A549 (cell line): ENCODE measurements around the gene TRIM72. TPM values are rescaled to one million over a fixed set of nuclear protein-coding genes. Genes with fewer than 3 reads are reported as not detected.

ENCODE experiments used
- ATAC-seq, 2 experiments: fragments of 200-7000 bp in 1 of 2; fragments of >200 bp in 1 of 2; cut with Nextera tagmentation in 1 of 2; cut with Tn5 transposase in 1 of 2; 3 replicates each; pipeline versions ENCODE4 v1.8.0 to v1.9.1; 2018 to 2020; ENCODE audit warnings: mild to moderate bottlenecking in 1 of 2, moderate library complexity in 1 of 2
- CTCF ChIA-PET: fragments of 300-600 bp; sonication (Branson Sonifier 250); formaldehyde crosslinking; extraction: SDS; loops from one replicate; lab custom pipeline; 2021; ENCODE audit warnings: antibody characterized with exemption, inconsistent platforms; lab: Yijun Ruan, JAX
- POLR2A ChIA-PET: fragments of 350-600 bp; formaldehyde crosslinking; extraction: SDS; loops from one replicate; lab custom pipeline; 2021; ENCODE audit warnings: antibody characterized with exemption, inconsistent platforms; lab: Yijun Ruan, JAX
- DNase-seq, 2 experiments: peaks; one replicate each; pipeline versions ENCODE4 v3.0.0 to v3.0.0-alpha.2; 2011 to 2016; ENCODE audit warnings: low read depth in 1 of 2, low spot score in 1 of 2
- FAIRE-seq: peaks from 2 replicates; lab custom pipeline; 2011; peaks lifted over from hg19 to GRCh38; lab: Jason Lieb, UNC
- H3K27ac ChIP-seq, 2 experiments: fragments of >200 bp; sonication (Bioruptor Twin); formaldehyde crosslinking; 3 replicates each; pipeline ENCODE4 v1.5.1; 2016 to 2017
- H3K4me1 ChIP-seq: fragments of >200 bp; sonication (Bioruptor Twin); formaldehyde crosslinking; 3 replicates; pipeline ENCODE4 v1.6.1; 2016
- H3K4me2 ChIP-seq: fragments of >200 bp; sonication (Bioruptor Twin); formaldehyde crosslinking; 3 replicates; pipeline ENCODE4 v1.6.1; 2016
- H3K4me3 ChIP-seq: fragments of >200 bp; sonication (Bioruptor Twin); formaldehyde crosslinking; 3 replicates; pipeline ENCODE4 v1.5.1; 2016
- H3K9me3 ChIP-seq: fragments of >200 bp; sonication (Bioruptor Twin); formaldehyde crosslinking; 3 replicates; pipeline ENCODE4 v1.6.1; 2016
- BHLHE40 ChIP-seq: IDR thresholded peaks from 2 replicates; pipeline ENCODE4 v1.6.1; 2012; ENCODE audit warnings: low read depth, low read length, inconsistent platforms
- CBX8 ChIP-seq: fragments of 200-600 bp; sonication (generic); IDR thresholded peaks from 2 replicates; pipeline ENCODE4 v1.6.1; 2016
- EP300 ChIP-seq, 2 experiments: fragments of >200 bp; sonication (Bioruptor Twin); formaldehyde crosslinking; IDR thresholded peaks; 2 replicates in 1 of 2; 3 replicates in 1 of 2; pipeline ENCODE4 v1.6.1; 2016 to 2017
- ESRRA ChIP-seq: fragments of 150-350 bp; IDR thresholded peaks from 2 replicates; pipeline ENCODE4 v1.6.1; 2014; ENCODE audit warnings: mild to moderate bottlenecking, low read length, borderline replicate concordance
- FOSL2 ChIP-seq, 2 experiments: fragments of 450-650 bp in 1 of 2; fragments of >200 bp in 1 of 2; sonication (Bioruptor Twin) in 1 of 2; formaldehyde crosslinking; IDR thresholded peaks; 2 replicates each; pipeline versions ENCODE4 v1.5.0 to v1.6.1; 2016 to 2020; ENCODE audit warnings: mild to moderate bottlenecking in 1 of 2, moderate library complexity in 1 of 2
- HEYL ChIP-seq: fragments of 250-450 bp; sonication (Bioruptor Pico); IDR thresholded peaks from 2 replicates; pipeline ENCODE4 v1.8.0; 2021; ENCODE audit warnings: mild to moderate bottlenecking, moderate library complexity
- HOXA7 ChIP-seq: fragments of 250-450 bp; sonication (Bioruptor Pico); IDR thresholded peaks from 2 replicates; pipeline ENCODE4 v1.5.0; 2020; ENCODE audit warnings: mild to moderate bottlenecking, moderate library complexity
- HOXB5 ChIP-seq: fragments of 250-450 bp; sonication (Bioruptor Pico); IDR thresholded peaks from 2 replicates; pipeline ENCODE4 v1.5.0; 2020; ENCODE audit warnings: mild to moderate bottlenecking, moderate library complexity
- JUN ChIP-seq, 2 experiments: fragments of >200 bp; sonication (Bioruptor Twin); formaldehyde crosslinking; IDR thresholded peaks; 2 replicates in 1 of 2; 3 replicates in 1 of 2; pipeline ENCODE4 v1.6.1; 2016 to 2017
- JUNB ChIP-seq: fragments of >200 bp; sonication (Bioruptor Twin); formaldehyde crosslinking; IDR thresholded peaks from 2 replicates; pipeline ENCODE4 v1.6.1; 2016
- KDM1A ChIP-seq: fragments of 200-600 bp; sonication (generic); IDR thresholded peaks from 2 replicates; pipeline ENCODE4 v1.6.1; 2016; ENCODE audit warnings: low read depth, mild to moderate bottlenecking
- KDM5A ChIP-seq: fragments of 200-600 bp; sonication (generic); IDR thresholded peaks from 2 replicates; pipeline ENCODE4 v1.6.1; 2016; ENCODE audit warnings: antibody characterized with exemption, mild to moderate bottlenecking
- MAZ ChIP-seq: fragments of 150-350 bp; IDR thresholded peaks from 2 replicates; pipeline ENCODE4 v1.6.1; 2014; ENCODE audit warnings: antibody characterized with exemption, low read depth, low read length, borderline replicate concordance
- MYC ChIP-seq: IDR thresholded peaks from 2 replicates; pipeline ENCODE4 v1.6.1; 2012; ENCODE audit warnings: mild to moderate bottlenecking, inconsistent platforms, low read length, improper control_type of control experiment, borderline replicate concordance
- NFE2L2 ChIP-seq: fragments of 150-350 bp; conservative IDR thresholded peaks from 2 replicates; pipeline ENCODE4 v1.6.1; 2014; ENCODE audit warnings: low read length
- NR3C1 ChIP-seq: fragments of >200 bp; sonication (Bioruptor Twin); formaldehyde crosslinking; IDR thresholded peaks from 3 replicates; pipeline ENCODE4 v1.6.1; 2017
- PHF8 ChIP-seq: fragments of 200-600 bp; sonication (generic); IDR thresholded peaks from 2 replicates; pipeline ENCODE4 v1.6.1; 2016; ENCODE audit warnings: low read depth, mild to moderate bottlenecking, antibody characterized with exemption, moderate library complexity, borderline replicate concordance
- POLR2A ChIP-seq: IDR thresholded peaks from 2 replicates; pipeline ENCODE4 v1.6.1; 2012; ENCODE audit warnings: mild to moderate bottlenecking, low read length
- POLR2AphosphoS2 ChIP-seq: conservative IDR thresholded peaks from 2 replicates; pipeline ENCODE4 v1.6.1; 2012; ENCODE audit warnings: low read length, improper control_type of control experiment, inconsistent platforms
- SMC3 ChIP-seq: fragments of >200 bp; sonication (Bioruptor Twin); formaldehyde crosslinking; IDR thresholded peaks from 3 replicates; pipeline ENCODE4 v1.6.1; 2018; ENCODE audit warnings: inconsistent platforms
- TFCP2L1 ChIP-seq: fragments of 250-450 bp; sonication (Bioruptor Pico); IDR thresholded peaks from 2 replicates; pipeline ENCODE4 v1.5.0; 2021; ENCODE audit warnings: mild to moderate bottlenecking
- ZNF302 ChIP-seq: fragments of 250-450 bp; sonication (Bioruptor Pico); IDR thresholded peaks from 2 replicates; pipeline ENCODE4 v1.9.0; 2021; ENCODE audit warnings: inconsistent platforms, mild to moderate bottlenecking, moderate library complexity
- ZSCAN20 ChIP-seq: fragments of 250-450 bp; sonication (Bioruptor Pico); IDR thresholded peaks from 2 replicates; pipeline ENCODE4 v1.8.0; 2022; ENCODE audit warnings: mild to moderate bottlenecking, moderate library complexity
- WGBS: methylation state at CpG from one replicate; pipeline ENCODE4 v1.1.6; 2017; ENCODE audit errors: missing lambda C conversion rate; 5-methylcytosine and 5-hydroxymethylcytosine counted together
- polyA plus RNA-seq, 4 experiments: library from polyadenylated mRNA; depleted of rRNA in 3 of 4; stranded (reverse); fragments of >200 nt; fragmentation: RNase III in 1 of 4; extraction: RNeasy Plus Mini Kit Qiagen cat#74134 plus additional on column Dnase treatment in 1 of 4; gene quantifications; 2 replicates in 3 of 4; 3 replicates in 1 of 4; pipeline ENCODE4 v1.2.3, GENCODE V29; 2011 to 2017
- TF ChIP-seq, protein P1 (sequence below): fragments of 250-450 bp; sonication (Bioruptor Pico); IDR thresholded peaks from 2 replicates; pipeline ENCODE4 v1.5.0; 2020; ENCODE audit warnings: low read depth, mild to moderate bottlenecking, moderate library complexity
- TF ChIP-seq, protein P2 (sequence below): fragments of 250-450 bp; sonication (Bioruptor Pico); IDR thresholded peaks from 2 replicates; pipeline ENCODE4 v1.5.0; 2021; ENCODE audit warnings: mild to moderate bottlenecking, moderate library complexity, borderline replicate concordance
- TF ChIP-seq, protein P3 (sequence below): fragments of 450-650 bp; IDR thresholded peaks from 2 replicates; pipeline ENCODE4 v1.6.1; 2014; ENCODE audit warnings: antibody characterized with exemption
- TF ChIP-seq, protein P4 (sequence below): IDR thresholded peaks from 2 replicates; pipeline ENCODE4 v1.6.1; 2012

TRIM72 gene
- polyA plus RNA-seq, 2 of the 4 experiments (the other 2 are of a cell fraction): 0.04 TPM; not detected in 1

DNA sequence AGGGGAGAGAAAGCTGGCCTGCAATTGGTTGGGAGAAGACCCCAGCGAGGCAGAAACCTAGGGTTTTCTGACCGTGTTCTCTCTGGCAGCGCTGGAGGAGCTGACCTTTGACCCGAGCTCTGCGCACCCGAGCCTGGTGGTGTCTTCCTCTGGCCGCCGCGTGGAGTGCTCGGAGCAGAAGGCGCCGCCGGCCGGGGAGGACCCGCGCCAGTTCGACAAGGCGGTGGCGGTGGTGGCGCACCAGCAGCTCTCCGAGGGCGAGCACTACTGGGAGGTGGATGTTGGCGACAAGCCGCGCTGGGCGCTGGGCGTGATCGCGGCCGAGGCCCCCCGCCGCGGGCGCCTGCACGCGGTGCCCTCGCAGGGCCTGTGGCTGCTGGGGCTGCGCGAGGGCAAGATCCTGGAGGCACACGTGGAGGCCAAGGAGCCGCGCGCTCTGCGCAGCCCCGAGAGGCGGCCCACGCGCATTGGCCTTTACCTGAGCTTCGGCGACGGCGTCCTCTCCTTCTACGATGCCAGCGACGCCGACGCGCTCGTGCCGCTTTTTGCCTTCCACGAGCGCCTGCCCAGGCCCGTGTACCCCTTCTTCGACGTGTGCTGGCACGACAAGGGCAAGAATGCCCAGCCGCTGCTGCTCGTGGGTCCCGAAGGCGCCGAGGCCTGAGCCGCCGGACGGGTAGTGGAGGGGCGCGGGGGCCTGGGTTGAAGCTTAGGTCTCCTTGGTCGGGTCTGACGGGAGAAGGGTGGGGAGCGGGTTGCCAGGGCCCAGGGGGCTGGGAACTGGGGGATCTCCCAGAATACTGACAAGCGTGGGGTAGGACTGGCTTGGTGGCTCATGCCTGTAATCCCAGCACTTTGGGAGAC lies 10.4 kb downstream of the TRIM72 start:
- Histone ChIP-seq H3K9me3 (no peaks in the 10 kb centered on the region), H3K4me1 (no peaks in the 10 kb centered on the region), H3K4me2 (no peak overlapping the region), H3K4me3 (no peak overlapping the region)
- ChIA-PET CTCF (interaction anchor here (0.9 to 1.3 kb wide), 2 partner anchors 82 to 99 kb away, joined by 4 to 5 read pairs; no protein-coding TSS in a partner anchor), POLR2A (no interaction called here)
- 95% methylated on average over 69 of the region's 80 CpGs for WGBS
- DNase-seq: no peak
- no peak for ATAC-seq
- FAIRE-seq: no peak
- TF ChIP-seq MYC: no peak
- no peak for TF ChIP-seq BHLHE40
- TF ChIP-seq SMC3: no peak
- no peak for TF ChIP-seq CBX8
- no peak for TF ChIP-seq ESRRA
- TF ChIP-seq ZNF302 (CRISPR knock-in tag): no peak
- no peak for TF ChIP-seq JUNB
- TF ChIP-seq TFCP2L1 (CRISPR knock-in tag): no peak
- TF ChIP-seq PHF8: no peak
- TF ChIP-seq, protein P1, sequence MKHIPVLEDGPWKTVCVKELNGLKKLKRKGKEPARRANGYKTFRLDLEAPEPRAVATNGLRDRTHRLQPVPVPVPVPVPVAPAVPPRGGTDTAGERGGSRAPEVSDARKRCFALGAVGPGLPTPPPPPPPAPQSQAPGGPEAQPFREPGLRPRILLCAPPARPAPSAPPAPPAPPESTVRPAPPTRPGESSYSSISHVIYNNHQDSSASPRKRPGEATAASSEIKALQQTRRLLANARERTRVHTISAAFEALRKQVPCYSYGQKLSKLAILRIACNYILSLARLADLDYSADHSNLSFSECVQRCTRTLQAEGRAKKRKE (CRISPR knock-in tag): no peak
- TF ChIP-seq ZSCAN20 (CRISPR knock-in tag): no peak
- TF ChIP-seq, all 56 proteins: peak for 0
- H3K27ac ChIP-seq: no peak overlapping the region

DNA sequence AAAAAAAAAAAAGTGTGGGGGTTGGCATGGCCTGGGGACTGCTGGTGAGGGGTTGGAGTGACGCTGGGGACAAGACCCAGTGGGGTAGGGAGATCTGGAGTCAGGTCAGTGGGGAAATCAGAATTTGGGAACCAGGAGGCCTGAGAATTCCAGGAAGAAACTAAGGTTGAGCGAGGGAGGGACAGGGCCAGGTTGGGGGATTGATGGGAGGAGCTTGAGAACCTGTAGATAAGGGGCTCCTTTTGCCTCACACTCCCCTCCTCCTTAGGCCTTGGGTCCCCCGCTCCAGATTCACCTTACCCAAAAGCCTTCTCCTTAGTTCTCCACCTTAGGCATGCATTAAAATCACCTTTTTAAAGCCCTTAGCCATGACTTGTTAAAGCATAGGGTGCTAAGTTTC lies 11.3 kb downstream of the TRIM72 start:
- ATAC-seq (no peak), FAIRE-seq (no peak)
- POLR2A ChIA-PET: no interaction called here

More for the DNA sequence above, 11.3 kb downstream of the TRIM72 start:
- Histone ChIP-seq H3K27ac (no peak overlapping the region), H3K4me3 (no peak overlapping the region)
- no peak for TF ChIP-seq BHLHE40
- no peak for TF ChIP-seq EP300 (IDR thresholded peaks at IDR 0.05)
- no peak for TF ChIP-seq JUN (IDR thresholded peaks at IDR 0.05)
- TF ChIP-seq MAZ: no peak
- no peak for TF ChIP-seq KDM1A
- no peak for TF ChIP-seq ZNF302 (CRISPR knock-in tag)
- no peak for TF ChIP-seq POLR2A
- TF ChIP-seq KDM5A: no peak
- no peak for TF ChIP-seq NFE2L2
- TF ChIP-seq FOSL2 (IDR thresholded peaks at IDR 0.05): no peak
- TF ChIP-seq FOSL2 (CRISPR knock-in tag; IDR thresholded peaks at IDR 0.05): no peak
- no peak for TF ChIP-seq HOXA7 (CRISPR knock-in tag)
- no peak for TF ChIP-seq ZSCAN20 (CRISPR knock-in tag)
- TF ChIP-seq, protein P2, sequence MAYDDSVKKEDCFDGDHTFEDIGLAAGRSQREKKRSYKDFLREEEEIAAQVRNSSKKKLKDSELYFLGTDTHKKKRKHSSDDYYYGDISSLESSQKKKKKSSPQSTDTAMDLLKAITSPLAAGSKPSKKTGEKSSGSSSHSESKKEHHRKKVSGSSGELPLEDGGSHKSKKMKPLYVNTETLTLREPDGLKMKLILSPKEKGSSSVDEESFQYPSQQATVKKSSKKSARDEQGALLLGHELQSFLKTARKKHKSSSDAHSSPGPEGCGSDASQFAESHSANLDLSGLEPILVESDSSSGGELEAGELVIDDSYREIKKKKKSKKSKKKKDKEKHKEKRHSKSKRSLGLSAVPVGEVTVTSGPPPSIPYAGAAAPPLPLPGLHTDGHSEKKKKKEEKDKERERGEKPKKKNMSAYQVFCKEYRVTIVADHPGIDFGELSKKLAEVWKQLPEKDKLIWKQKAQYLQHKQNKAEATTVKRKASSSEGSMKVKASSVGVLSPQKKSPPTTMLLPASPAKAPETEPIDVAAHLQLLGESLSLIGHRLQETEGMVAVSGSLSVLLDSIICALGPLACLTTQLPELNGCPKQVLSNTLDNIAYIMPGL (CRISPR knock-in tag): no peak
- TF ChIP-seq, protein P3, sequence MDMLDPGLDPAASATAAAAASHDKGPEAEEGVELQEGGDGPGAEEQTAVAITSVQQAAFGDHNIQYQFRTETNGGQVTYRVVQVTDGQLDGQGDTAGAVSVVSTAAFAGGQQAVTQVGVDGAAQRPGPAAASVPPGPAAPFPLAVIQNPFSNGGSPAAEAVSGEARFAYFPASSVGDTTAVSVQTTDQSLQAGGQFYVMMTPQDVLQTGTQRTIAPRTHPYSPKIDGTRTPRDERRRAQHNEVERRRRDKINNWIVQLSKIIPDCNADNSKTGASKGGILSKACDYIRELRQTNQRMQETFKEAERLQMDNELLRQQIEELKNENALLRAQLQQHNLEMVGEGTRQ: no peak
- no peak for TF ChIP-seq POLR2AphosphoS2
- TF ChIP-seq, protein P4, sequence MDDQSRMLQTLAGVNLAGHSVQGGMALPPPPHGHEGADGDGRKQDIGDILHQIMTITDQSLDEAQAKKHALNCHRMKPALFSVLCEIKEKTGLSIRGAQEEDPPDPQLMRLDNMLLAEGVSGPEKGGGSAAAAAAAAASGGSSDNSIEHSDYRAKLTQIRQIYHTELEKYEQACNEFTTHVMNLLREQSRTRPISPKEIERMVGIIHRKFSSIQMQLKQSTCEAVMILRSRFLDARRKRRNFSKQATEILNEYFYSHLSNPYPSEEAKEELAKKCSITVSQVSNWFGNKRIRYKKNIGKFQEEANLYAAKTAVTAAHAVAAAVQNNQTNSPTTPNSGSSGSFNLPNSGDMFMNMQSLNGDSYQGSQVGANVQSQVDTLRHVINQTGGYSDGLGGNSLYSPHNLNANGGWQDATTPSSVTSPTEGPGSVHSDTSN: no peak
- TF ChIP-seq NR3C1: no peak
- no peak for TF ChIP-seq HEYL (CRISPR knock-in tag)
- no peak for TF ChIP-seq SMC3
- TF ChIP-seq HOXB5: no peak
- TF ChIP-seq, all 56 proteins: peak for 0
- no peak for DNase-seq
- CTCF ChIA-PET: interaction anchor here (0.8 to 1.3 kb wide), 2 partner anchors 83 to 108 kb away, joined by 3 to 4 read pairs; no protein-coding TSS in a partner anchor
- no peaks in the 10 kb centered on the region for H3K9me3 ChIP-seq
- 86% methylated on average over 3 of the region's 3 CpGs for WGBS
- no peaks in the 10 kb centered on the region for H3K4me1 ChIP-seq
- no peak overlapping the region for H3K4me2 ChIP-seq
